Amniotic epithelial cell (primary cell): ENCODE results near the gene MPZL3.
"Not testable (repeated sequence)": the region's sequence is repeated elsewhere in the genome, so short reads cannot be mapped to it uniquely, and the experiment has no call there.

Experiments
- DNase-seq: peaks from one replicate; pipeline ENCODE4 v3.0.0-alpha.2; 2010; ENCODE audit warnings: low read depth

Gene MPZL3

DNA sequence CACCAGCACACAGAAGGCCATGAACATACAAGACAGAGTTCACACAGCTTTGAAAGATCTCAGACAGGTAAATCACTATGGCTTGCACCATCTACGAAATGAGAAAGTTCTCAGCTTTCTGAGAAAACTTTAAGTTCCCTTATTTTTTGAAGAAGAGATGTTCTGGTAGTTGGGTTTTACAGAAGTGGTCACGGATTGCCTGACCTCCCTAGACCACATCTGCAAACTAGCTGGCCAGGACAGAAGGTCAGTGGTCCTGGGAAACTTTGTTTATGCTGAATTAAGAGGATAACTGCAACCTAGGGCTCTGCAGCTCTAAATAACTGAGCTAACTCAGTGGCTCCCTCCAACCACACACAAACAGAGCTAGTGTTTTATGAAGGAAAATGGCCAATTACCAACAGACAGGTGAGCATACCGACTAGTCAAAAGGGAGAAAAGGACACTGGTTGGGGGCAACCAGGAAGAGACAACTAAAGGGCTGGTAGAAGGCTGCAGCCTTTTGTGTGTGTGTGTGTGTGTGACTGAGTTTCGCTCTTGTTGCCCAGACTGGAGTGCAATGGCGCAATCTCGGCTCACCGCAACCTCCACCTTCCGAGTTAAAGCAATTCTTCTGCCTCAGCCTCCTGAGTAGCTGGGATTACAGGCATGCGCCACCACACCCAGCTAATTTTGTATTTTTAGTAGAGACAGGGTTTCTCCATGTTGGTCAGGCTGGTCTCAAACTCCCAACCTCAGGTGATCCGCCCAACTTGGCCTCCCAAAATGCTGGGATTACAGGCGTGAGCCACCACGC, 67.2 kb downstream of the MPZL3 start:
- no peak for DNase-seq

DNA sequence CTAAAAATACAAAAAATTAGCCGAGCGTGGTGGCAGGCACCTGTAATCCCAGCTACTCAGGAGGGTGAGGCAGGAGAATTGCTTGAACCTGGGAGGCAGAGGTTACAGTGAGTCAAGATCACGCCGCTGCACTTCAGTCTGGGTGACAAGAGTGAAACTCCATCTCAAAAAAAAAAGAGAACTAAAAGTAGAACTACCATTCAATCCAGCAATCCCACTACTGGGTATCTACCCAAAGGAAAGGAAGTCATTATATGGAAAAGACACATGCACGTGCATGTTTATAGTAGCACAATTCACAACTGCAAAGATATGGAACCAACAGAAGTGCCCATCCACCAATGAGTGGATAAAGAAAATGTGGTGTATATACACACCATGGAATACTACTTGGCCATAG, 68.5 kb downstream of the MPZL3 start:
- DNase-seq, result not testable (repeated sequence)

- DNase-seq, result no peak
These were observed 71.9 kb downstream of the MPZL3 start for GRCh38 chr11:118180300-118180703.

DNA sequence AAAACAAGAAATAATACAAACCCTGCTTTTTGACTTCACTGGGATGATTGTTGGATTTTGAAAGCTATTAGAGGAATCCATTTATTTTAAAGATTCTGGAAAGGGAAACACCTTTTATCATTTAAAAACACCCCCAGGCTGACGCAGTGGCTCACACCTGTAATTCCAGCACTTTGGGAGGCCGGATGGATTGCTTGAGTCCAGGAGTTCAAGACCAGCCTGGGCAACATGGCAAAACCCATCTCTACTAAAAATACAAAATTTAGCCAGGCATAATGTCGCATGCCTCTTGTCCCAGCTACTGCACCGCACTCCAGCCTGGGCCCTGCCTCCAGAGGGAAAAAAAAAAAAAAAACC, 75.4 kb downstream of the MPZL3 start:
- DNase-seq, result no peak
